ENCODE results near the gene YBX2. TPM values are rescaled to one million over a fixed set of nuclear protein-coding genes. Genes with fewer than 3 reads are reported as not detected.

The YBX2 gene
- total RNA-seq, 4 donors from 2014 or later: 0.82 to 14.1 (median 2.0) TPM

- TF ChIP-seq CTCF (IDR thresholded peaks at IDR 0.05; ENCODE audit: low read depth): no peak
Measured at GRCh38 chr17:7281953-7282751, 12.3 kb downstream of the YBX2 start.

DNA sequence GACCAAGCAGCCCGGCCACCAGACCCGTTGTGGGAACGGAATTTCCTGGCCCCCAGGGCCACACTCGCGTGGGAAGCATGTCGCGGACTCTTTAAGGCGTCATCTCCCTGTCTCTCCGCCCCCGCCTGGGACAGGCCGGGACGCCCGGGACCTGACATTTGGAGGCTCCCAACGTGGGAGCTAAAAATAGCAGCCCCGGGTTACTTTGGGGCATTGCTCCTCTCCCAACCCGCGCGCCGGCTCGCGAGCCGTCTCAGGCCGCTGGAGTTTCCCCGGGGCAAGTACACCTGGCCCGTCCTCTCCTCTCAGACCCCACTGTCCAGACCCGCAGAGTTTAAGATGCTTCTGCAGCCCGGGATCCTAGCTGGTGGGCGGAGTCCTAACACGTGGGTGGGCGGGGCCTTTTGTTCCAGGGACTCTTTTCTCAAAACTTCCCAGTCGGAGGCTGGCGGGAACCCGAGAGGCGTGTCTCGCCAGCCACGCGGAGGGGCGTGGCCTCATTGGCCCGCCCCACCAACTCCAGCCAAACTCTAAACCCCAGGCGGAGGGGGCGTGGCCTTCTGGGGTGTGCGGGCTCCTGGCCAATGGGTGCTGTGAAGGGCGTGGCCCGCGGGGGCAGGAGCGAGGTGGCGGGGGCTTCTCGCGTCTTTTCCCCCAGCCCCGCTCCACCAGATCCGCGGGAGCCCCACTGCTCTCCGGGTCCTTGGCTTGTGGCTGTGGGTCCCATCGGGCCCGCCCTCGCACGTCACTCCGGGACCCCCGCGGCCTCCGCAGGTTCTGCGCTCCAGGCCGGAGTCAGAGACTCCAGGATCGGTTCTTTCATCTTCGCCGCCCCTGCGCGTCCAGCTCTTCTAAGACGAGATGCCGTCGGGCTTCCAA is 13.1 kb downstream of the YBX2 start, which contains the start of gene SLC2A4:
Gene SLC2A4 (plus strand): TSS at position 645 of the 879 bp plus-strand sequence. CDS start 217 bp downstream, at position 862.
- no peak for TF ChIP-seq CTCF (IDR thresholded peaks at IDR 0.05; ENCODE audit: low read depth)

DNA sequence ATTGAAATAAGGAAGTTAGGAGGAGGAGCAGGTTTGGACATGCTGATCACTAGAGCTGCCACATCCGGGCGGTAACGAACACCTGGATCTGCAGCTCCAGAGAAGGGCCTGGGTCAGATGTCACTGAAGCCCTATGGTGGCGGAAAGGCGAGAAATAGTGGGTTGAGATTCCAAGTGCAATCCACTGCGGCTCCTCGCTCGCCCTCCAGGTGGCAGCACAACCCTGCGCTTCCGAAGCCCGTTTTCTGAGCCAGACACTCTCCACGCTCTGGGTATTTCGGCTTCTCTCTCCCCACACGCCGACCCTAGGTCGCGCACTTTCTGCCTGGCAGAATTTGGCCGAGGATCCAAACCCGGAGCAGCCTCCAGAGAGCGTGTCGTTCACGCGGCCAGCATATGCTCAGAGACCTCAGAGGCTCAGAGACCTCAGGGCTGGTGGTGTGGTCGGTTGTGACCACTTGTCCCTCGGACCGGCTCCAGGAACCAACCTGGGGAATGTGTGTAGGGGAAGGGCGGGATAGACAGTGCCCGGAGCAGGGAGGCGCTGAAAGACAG is 13.8 kb downstream of the YBX2 start:
- no peak for TF ChIP-seq CTCF (IDR thresholded peaks at IDR 0.05; ENCODE audit: low read depth)

DNA sequence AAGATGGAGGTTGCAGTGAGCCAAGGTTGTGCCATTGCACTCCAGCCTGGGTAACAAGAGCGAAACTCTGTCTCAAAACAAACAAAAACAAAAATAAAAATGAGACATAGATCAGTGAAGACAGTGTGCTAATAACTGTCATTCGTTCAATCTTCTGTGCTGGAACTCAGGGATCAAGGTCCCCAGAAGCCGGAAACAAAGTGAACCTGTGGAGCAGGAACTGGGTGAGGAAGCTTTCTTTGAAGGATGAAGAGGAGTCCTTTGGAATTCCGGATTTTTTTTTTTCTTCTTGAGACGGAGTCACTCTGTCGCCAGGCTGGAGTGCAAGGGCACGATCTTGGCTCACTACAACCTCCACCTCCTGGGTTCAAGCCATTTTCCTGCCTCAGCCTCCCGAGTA is 15.0 kb downstream of the YBX2 start:
- no peak for TF ChIP-seq CTCF (IDR thresholded peaks at IDR 0.05; ENCODE audit: low read depth)

- no peak for TF ChIP-seq CTCF (IDR thresholded peaks at IDR 0.05; ENCODE audit: low read depth)
Measured at GRCh38 chr17:7266784-7267183, 27.7 kb downstream of the YBX2 start.

DNA sequence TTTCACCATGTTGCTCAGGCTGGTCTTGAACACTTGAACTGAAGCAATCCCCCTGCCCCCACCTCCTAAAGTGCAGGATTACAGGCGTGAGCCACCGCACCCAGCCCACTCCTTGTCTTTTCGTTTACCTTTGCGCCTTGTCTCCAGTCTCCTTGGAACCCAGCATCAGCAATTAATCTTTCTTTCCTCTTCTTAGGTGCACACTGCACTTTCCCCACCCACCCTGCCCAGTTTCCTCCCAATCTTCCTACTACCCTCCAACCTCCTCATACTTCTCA is 30.7 kb downstream of the YBX2 start:
- TF ChIP-seq CTCF (IDR thresholded peaks at IDR 0.05; ENCODE audit: low read depth): no peak

Measured in subcutaneous adipose tissue (tissue), 4 donors.